HG02884 (cell line): ENCODE results near the gene EFR3B.
"Not testable (repeated sequence)": the region's sequence is repeated elsewhere in the genome, so short reads cannot be mapped to it uniquely, and the experiment has no call there.

Source experiments
- ATAC-seq: cut with Tn5 transposase; IDR thresholded peaks from one replicate; pipeline ENCODE4 v1.9.1; 2021; ENCODE audit warnings: mild to moderate bottlenecking, moderate library complexity; ENCODE audit not compliant: unreplicated experiment

The EFR3B gene, protein sequence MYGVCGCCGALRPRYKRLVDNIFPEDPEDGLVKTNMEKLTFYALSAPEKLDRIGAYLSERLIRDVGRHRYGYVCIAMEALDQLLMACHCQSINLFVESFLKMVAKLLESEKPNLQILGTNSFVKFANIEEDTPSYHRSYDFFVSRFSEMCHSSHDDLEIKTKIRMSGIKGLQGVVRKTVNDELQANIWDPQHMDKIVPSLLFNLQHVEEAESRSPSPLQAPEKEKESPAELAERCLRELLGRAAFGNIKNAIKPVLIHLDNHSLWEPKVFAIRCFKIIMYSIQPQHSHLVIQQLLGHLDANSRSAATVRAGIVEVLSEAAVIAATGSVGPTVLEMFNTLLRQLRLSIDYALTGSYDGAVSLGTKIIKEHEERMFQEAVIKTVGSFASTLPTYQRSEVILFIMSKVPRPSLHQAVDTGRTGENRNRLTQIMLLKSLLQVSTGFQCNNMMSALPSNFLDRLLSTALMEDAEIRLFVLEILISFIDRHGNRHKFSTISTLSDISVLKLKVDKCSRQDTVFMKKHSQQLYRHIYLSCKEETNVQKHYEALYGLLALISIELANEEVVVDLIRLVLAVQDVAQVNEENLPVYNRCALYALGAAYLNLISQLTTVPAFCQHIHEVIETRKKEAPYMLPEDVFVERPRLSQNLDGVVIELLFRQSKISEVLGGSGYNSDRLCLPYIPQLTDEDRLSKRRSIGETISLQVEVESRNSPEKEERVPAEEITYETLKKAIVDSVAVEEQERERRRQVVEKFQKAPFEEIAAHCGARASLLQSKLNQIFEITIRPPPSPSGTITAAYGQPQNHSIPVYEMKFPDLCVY

DNA sequence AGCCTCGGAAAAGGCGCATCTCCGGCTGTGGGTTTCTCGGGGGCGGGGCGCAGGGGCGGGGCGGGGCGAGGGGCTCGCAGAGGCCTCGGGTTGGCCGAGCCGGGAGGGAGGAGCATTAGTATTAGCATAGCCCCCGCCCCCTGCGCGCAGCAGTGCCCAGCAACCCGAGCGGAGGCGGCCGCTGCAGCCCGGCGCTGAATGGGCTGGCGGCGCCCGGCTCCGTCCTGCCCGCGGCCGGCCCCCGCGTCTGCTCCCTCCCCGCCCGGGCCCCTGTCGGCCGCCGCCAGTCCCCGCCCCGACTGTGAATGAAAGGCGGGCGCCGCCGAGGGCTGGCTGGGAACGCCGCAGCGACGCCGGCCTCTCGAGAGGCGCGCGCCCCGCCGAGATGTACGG is at the start of gene EFR3B:
EFR3B (plus strand) TSS at position 149 of the 393 bp plus-strand sequence; CDS start at position 386, 237 bp downstream.
- ATAC-seq, result peak; percentile 75

DNA sequence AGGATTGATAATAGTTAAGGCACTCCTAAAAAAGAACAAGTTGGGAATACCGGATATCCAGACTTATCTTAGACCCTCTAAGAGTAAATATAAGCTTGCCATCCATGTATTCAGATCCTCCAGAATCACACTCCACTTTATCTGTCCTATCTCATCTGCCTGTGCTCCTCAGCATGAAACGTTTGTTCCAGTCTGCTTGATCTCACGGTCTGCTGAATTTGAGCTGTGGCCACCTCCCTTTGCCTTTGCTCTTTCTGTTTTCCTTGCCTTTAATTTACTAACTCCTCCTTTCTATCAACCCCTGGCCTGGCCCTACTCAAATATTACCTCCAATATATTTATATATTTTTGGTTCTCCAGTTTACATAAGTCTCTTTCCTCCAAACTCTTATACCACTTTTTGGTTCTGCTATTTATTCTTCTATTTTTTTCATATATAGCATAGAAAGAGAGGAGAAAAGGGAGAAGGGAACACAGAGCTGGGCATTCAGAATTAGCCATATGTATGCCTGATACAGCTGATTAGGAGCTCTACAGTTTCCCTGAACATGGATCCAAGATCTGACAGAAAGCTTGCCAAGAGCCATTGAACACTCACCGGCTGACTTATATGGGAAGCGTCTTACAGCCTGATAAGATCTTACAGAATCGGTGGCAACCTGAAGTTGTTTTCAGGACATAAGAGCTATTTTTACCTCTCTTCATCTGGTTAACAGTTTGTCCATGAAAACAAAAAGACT is 48.3 kb upstream of the EFR3B start:
- ATAC-seq, result no peak

DNA sequence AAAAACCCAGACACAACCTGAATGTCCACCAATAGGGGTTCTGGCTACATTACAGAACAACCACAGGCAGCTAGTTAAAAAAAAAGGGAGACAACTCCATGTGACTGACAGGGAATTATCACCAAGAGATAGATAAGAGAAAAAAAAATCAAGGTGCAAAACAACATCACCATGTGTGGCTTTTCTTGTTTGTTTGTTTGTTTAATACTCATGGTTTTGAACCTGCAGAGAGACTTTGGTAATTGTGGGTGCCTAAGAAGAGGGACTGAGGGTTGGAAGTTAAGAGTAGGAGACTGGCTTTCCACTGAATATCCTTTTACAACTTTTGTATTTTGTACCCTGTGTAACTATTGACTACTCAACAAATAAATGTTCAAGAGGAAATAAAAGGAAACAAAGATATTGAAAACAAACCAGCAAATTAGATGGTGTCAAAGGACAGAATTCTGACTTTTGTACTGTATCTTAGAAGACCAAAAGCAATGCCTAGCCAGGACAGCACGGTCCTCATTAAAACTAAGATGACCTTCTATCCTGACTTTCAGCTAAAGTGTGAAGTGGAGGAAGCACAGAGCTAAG is 47.6 kb upstream of the EFR3B start:
- no peak for ATAC-seq

DNA sequence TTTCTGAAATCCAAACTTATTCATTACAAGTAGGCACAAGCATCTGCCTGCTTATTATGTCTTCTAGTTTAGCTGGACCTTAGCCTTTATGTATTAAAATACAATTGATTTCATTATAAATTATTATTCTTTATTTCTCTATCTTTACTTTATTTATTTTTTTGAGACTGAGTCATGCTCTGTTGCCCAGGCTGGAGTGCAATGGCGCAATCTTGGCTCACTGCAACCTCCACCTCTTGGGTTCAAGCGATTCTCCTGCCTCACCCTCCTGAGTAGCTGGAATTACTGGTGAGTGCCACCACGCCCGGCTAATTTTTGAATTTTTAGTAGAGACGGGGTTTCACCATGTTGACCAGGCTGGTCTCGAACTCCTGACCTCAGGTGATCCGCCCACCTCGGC is 42.8 kb upstream of the EFR3B start:
- not testable (repeated sequence) for ATAC-seq

DNA sequence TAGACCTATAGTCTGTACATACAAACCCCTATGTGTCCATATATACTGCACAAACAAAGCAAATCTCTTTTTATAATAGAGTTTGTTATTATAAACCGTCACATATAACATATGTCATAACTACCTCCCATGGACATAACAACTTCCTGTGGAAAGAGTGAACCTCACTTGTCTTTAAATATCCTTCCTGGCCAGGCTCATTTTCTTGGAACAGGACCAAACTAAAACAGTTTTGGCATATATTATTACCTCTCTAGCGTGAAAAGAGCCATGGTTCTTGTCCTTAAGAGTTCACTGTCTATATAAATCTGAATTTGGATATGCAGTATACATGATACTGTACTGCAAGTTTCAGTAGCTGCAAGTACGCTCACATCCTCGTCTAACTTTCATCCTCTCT is 41.8 kb upstream of the EFR3B start:
- ATAC-seq, result no peak

DNA sequence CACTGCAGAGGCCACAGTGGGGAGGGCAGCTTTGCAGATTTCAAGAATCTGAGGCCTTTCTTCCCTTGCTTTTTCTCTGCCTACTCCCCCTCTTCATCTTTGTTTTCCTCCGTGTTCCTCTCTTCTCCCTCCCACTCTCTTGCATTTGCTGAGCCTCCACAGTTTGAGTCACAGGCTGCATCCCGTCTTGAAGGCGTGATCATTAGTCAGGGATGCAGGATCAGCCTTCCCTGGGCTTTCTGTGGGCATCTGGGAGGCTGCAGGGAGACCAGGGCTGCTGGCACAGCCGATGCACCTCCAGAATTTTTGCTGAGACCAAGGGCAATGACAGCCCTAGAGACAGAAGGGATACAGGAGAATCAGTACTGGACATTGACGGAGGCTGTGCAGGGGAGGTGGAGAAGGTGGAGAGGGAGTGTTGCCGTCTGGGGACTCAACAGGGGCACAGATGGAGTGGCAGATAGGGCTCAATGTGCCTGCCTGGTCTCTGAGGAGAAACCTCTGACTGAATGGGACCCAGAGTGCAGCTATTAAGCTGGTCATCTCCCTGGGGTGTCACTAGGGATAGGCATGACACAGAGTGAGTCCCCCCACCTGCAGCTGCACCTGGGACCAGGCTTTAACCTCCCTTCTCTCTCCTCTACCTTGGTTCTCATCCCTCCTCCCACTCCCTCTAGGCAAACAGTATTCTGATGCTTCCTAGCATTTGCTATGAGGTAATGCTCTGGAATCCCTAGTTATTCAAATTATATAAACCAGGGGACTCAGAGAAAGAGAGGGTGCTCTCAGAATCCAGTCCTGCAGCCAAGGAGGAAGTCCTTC is 41.2 kb upstream of the EFR3B start:
- ATAC-seq, result no peak

DNA sequence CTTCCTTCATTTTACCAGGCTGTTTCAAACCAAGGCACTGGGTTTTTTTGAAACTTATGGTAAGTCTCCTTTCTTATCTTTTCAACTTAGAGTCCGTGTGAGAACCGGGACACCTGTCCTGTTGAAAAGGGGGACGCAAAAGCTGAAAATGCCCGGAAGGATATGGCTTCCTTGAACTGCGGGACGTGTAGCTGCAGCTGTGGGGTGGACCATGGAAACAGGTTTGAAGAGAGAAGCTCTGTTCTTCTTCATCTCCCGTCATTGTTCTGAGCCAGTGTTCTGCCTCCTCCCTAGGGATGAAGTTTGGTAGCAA is 40.6 kb upstream of the EFR3B start:
- ATAC-seq, result no peak

DNA sequence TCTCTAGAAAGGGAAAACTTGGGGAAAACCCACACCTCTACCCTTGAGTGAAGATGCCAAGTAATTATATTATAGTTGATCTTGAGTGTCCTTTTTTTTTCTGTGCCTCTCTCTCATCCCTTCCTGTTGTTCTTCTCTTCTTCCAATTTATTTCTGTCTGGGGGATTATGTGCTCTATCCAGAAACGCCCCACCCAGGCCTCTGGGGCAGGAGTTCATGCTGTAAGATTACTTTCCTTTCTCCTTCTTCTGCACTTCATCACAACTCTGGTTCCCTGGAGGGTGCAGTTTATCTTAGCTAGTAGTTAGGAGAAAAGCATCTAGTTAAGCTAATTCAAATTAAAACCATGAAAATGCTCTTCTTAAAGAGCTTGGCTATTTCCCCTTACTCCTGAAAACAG is 39.8 kb upstream of the EFR3B start:
- ATAC-seq, result no peak

DNA sequence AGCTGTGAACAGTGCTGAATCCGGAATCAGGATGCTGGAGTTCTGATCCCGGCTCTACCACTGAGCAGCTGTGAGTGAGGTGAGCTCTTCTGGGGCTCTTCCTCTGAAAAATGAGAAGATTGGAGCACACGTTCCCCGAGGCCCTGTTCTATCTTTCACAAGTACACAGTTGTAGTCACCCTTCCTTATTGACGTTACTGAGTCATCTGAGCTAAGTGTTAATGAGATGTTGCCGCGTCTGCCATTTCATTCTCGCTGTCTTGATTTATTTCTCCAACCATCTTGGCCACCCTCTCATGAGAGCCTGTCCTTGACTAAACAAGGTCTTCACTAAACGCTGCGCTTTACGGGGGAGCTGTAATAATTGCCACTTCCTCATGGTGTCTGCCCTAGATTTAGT is 31.9 kb upstream of the EFR3B start:
- ATAC-seq, result no peak

DNA sequence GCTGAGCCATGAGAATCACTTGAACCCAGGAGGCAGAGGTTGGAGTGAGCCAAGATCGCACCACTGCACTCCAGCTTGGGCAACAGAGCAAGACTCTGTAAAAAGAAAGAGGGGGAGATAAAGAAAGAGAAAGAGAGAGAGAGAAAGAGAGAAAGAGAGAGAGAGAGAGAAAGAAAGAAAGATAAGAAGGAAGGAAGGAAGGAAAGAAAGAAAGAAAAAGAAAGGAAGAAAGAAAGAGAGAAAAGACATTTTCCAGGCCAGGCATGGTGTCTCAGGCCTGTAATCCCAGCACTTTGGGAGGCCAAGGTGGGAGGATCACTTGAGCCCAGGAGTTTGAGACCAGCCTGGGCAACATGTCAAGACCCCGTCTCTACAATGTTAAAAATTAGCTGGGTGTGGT is 30.5 kb upstream of the EFR3B start:
- not testable (repeated sequence) for ATAC-seq

DNA sequence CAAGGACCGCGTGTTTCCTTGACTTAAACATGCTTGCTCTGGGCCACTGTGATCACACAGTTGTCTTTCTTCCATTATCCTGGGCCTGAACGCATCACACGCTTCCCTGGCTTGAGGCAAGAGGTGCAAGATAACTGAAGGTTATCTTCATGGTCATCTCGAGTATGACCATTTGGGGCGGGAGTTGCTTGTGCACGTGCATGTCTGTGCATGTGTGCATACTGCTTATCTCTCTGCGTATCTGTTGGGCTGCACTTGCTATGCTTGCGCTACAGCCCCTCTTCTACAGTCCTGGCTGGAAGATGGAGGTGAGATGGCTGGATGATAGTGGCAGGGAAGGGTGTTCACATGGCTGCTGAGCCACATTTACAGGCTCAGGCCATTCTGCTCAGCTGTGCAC is 27.2 kb upstream of the EFR3B start:
- no peak for ATAC-seq

DNA sequence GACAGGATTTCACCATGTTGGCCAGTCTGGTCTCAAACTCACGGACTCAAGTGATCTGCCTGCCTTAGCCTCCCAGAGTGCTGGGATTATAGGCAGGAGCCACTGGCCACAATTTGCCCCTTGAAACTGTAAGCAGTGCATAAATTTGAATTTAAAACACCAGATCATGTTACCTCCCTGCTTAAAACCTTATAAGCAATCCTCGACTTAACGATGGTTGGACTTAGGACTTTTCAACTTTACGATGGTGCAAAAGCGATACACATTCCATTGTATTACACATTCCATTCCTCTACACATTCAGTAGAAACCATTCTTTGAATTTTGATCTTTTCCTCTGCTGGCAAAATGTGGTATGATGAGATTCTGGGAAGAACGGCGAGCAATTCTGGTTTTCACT is 23.2 kb upstream of the EFR3B start:
- ATAC-seq, result no peak

DNA sequence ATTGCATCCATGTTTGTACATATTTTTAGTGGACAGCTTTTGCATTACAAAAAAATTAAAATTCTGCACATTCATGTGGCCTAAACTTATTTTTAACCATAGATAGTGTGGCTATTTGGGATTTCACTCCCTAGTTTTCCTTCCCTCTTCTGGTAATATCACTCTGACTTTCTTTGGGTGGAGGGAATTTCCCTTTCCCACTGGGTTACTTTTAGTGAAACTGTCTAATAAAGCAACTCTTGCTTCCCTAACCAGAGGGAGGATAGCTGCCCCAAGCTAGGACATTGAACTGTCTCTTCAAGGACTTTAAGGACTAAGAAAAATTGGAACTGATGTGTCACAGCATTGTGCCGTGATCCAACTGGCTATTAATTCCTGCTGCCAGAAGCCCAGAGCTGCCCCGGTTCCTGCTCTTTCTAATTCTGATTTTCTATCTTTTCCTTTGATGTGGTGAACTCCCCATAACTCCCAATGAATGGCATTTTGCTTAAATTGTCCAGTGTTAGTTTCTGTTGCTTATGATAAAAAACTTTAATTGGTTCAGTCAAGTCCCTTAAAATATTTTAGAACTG is 20.0 kb upstream of the EFR3B start:
- ATAC-seq, result no peak

DNA sequence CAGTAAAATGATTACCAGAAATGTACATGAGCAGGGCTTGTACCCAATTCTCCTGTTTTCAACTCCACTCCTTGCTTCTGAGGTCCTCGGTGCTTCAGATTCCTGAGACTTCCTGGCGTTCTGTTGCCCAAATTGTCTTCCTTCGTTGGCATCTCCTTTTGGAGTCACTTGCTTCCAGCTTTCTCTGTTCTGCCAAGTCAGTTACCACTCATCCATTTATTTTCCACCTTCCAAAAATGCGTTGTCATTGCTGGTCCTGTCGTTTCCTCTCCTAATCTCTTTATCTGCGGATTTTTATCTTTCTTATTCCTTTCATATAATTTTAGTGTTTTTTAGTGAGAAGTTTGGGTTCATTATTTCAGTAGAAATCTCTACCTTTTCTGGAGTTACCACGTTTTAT is 18.5 kb upstream of the EFR3B start:
- no peak for ATAC-seq

DNA sequence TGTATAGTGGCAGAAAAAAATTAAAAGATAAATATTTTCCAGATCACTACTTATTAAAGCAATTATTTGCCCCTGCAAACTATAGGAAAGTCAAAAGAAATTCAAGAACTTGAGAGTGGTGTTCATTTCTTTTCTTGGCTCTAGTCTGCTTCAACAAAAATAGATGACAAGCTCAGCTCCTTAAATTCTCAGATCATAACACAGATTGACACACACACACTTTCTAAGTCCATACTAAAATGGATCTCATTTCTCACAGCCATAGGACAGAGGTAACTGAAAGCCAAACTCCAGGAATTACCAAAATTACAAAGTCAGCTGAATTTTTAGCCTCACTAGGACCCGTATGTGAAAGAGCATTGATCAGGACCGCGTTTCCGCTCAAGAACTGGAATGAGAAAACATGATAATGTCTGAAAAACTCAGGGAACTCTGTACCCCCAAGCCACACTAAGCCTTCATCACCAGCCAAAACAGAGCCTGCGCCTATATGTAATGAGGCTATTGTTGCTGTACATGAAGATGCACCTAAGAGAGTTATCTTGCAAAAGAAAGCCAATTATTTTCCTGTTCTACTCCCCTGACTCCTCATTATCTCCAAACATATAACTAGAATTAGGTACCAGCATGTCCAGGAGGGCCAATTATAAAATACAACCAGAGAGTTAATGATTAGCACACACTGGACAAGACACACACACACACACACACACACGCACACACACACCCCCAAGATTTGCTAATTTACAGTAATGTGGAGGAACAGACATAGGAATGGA is 16.5 kb upstream of the EFR3B start:
- ATAC-seq, result no peak

DNA sequence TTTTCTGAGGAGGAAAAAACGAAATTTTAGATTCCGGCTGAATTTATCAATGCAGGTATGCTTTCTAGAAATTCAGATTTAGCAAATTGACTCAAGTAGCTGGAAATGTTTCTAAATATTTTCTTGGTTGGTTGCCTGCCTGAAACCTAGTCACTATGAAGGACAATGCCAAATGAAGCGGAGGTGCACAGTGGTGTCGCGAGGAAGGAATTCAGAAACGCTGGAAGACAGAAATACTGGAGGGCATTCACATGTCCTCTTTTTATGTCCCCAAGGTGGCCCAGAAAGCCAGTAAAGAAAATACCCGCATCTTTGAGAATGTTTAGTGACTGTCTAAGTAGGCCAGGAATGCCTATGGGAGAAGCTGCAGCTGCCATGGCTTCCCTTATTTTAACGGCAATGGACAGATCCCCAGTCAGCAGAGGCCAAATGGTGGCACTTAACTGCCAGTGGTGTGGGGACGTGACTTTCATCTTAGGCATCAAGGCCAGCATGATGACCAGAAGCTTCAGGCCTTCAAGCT is 15.8 kb upstream of the EFR3B start:
- ATAC-seq, result no peak

DNA sequence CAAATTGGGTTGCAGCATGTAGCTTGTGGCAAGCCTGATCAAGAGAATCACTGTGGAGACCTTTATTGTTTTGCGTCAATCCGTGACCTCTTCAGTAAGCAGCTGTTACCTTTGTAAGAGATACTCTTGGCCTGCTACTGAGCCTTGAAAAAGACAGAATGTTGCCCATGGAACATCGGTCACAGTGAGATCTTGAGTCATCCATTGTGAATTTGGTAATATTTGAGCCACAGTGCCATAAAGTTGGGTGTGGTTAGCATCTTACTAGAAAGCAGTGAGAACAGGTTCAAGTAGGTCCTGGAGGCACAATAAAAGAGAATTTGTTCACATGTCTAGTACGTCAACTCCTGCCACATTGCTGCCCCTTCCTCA is 12.7 kb upstream of the EFR3B start:
- ATAC-seq, result no peak

DNA sequence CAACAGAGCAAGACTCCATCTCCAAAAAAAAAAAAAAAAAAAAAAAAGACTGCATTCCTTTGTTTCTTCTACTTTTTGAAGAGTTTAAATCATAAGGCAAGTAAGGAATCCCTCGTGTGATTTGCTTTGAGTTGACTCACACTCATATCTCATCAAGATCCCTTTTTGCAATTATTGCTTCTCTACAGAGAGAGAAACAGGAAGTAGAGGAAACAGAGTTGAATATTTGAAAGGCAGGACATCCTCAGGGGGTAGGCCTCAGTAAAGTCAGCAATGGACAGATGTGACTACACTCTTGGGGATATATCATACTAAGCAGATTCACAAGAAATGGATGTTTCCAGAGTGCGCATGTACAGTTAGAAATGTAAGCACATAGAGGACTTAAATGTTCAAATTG is 11.2 kb upstream of the EFR3B start:
- no peak for ATAC-seq

DNA sequence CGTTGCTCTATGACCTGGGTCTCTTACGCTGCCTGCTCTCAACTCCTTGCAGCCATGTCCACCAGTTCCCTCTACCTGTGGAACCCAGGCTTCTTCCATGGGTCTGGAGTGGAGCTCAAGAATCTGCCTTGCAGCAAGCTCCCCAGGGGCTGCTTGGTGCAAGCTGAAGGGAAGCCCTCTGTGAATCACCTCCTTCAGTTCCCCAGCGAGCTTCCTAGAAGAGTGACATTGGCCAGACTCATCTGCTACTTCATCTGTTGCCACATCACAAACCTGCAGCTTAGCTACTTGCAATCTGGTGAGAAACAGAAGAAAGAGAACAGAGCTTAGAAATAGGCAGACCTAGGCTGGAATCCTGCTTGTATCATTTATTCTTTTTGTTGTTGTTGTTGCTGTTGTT is 9.8 kb upstream of the EFR3B start:
- no peak for ATAC-seq
